Activated T-helper 2 cell treated with anti-CD3 and anti-CD28 coated beads, Interferon-gamma antibody, Interleukin-2, Interleukin-4, amounts not matched to agents 10 μg/mL and 5 μg/mL and 100 μg/mL, durations not matched to agents 14 hours and 24 hours and 36 hours (primary cell): Measurements from ENCODE around the gene TTLL3. TPM values are rescaled to one million over a fixed set of nuclear protein-coding genes. Genes with fewer than 3 reads are reported as not detected.

Source experiments
- DNase-seq: peaks from one replicate; pipeline ENCODE4 v3.0.0; 2021; ENCODE audit warnings: low spot score
- H3K27ac Mint-ChIP-seq: one replicate; pipeline ENCODE4 v1.8.0; 2021; ENCODE audit warnings: mixed read lengths
- H3K27me3 Mint-ChIP-seq: one replicate; pipeline ENCODE4 v1.8.0; 2021; ENCODE audit warnings: low read depth, mixed read lengths
- H3K36me3 Mint-ChIP-seq: one replicate; pipeline ENCODE4 v1.8.0; 2021; ENCODE audit warnings: low read depth, mixed read lengths
- H3K4me1 Mint-ChIP-seq: one replicate; pipeline ENCODE4 v1.8.0; 2021; ENCODE audit warnings: low read depth, mixed read lengths
- H3K4me3 Mint-ChIP-seq: one replicate; pipeline ENCODE4 v1.8.0; 2021; ENCODE audit warnings: low read depth, mild to moderate bottlenecking, moderate library complexity, mixed read lengths
- H3K9me3 Mint-ChIP-seq: one replicate; pipeline ENCODE4 v1.8.0; 2021; ENCODE audit warnings: mixed read lengths
- intact Hi-C: fragments of 100-400 bp; cut with micrococcal nuclease; formaldehyde crosslinking; loops from one replicate; pipeline ENCODE4 v1.15.1; 2023
- total RNA-seq: library from RNA; stranded (reverse); gene quantifications from 2 replicates; pipeline ENCODE4 v1.2.3, GENCODE V29; 2022

Gene TTLL3
- total RNA-seq, 1 donor from 2014 or later: 56.5 TPM

GRCh38 chr3:9785602-9786001 lies 24.5 kb upstream of the TTLL3 start:
- H3K27me3 Mint-ChIP-seq: no peaks in the 10 kb centered on the region
- intact Hi-C loops: no loop called here
- H3K9me3 Mint-ChIP-seq: no peaks in the 10 kb centered on the region
- DNase-seq: no peak
- H3K4me1 Mint-ChIP-seq: peaks cover 54% of the 10 kb centered on the region
- peak overlapping the region; percentile 62 for H3K27ac Mint-ChIP-seq
- H3K36me3 Mint-ChIP-seq: peaks cover 79% of the 10 kb centered on the region
- no peak overlapping the region for H3K4me3 Mint-ChIP-seq

- no peak overlapping the region for H3K4me3 Mint-ChIP-seq
- H3K9me3 Mint-ChIP-seq: no peaks in the 10 kb centered on the region
- no peaks in the 10 kb centered on the region for H3K27me3 Mint-ChIP-seq
- H3K36me3 Mint-ChIP-seq: peaks cover 80% of the 10 kb centered on the region
- DNase-seq: no peak
- intact Hi-C loops: no loop called here
- peak overlapping the region; percentile 56 for H3K27ac Mint-ChIP-seq
- peaks cover 56% of the 10 kb centered on the region for H3K4me1 Mint-ChIP-seq
Measured at GRCh38 chr3:9786209-9786739, 23.8 kb upstream of the TTLL3 start.

- peak overlapping the region; percentile 94 for H3K27ac Mint-ChIP-seq
- no peaks in the 10 kb centered on the region for H3K9me3 Mint-ChIP-seq
- H3K4me1 Mint-ChIP-seq: peaks cover 58% of the 10 kb centered on the region
- intact Hi-C loops: loop anchor here (1.0 kb wide), 1 partner anchor 9 kb away; no protein-coding TSS in a partner anchor
- H3K27me3 Mint-ChIP-seq: no peaks in the 10 kb centered on the region
- peaks cover 79% of the 10 kb centered on the region for H3K36me3 Mint-ChIP-seq
- H3K4me3 Mint-ChIP-seq: peak overlapping the region; percentile 60
- DNase-seq: no peak
Measured at GRCh38 chr3:9786825-9787669, 23.0 kb upstream of the TTLL3 start.

GRCh38 chr3:9787714-9788113 lies 22.3 kb upstream of the TTLL3 start:
- DNase-seq: peak; percentile 34
- Mint-ChIP-seq H3K4me3 (peak overlapping the region; percentile 60), H3K4me1 (peaks cover 53% of the 10 kb centered on the region)

GRCh38 chr3:9791127-9791526 lies 18.9 kb upstream of the TTLL3 start:
- intact Hi-C loops: loop anchor here (5.0 to 10.0 kb wide), 2 partner anchors 141 to 454 kb away; partner anchors contain the start of genes CRELD1 and TATDN2
- Mint-ChIP-seq H3K4me3 (peak overlapping the region; percentile 99), H3K9me3 (no peaks in the 10 kb centered on the region), H3K36me3 (peaks cover 71% of the 10 kb centered on the region), H3K27ac (peak overlapping the region; percentile 98), H3K27me3 (no peaks in the 10 kb centered on the region), H3K4me1 (peaks cover 61% of the 10 kb centered on the region)
- DNase-seq: no peak

More at GRCh38 chr3:9787714-9788113, 22.3 kb upstream of the TTLL3 start:
- Mint-ChIP-seq H3K9me3 (no peaks in the 10 kb centered on the region), H3K36me3 (peaks cover 73% of the 10 kb centered on the region), H3K27me3 (no peaks in the 10 kb centered on the region), H3K27ac (peak overlapping the region; percentile 94)
- intact Hi-C loops: loop anchor here (1.0 kb wide), 1 partner anchor 9 kb away; no protein-coding TSS in a partner anchor

- no peaks in the 10 kb centered on the region for H3K9me3 Mint-ChIP-seq
- no peak for DNase-seq
- peak overlapping the region; percentile 99 for H3K4me3 Mint-ChIP-seq
- H3K27me3 Mint-ChIP-seq: no peaks in the 10 kb centered on the region
- H3K27ac Mint-ChIP-seq: peak overlapping the region; percentile 98
- H3K4me1 Mint-ChIP-seq: peaks cover 56% of the 10 kb centered on the region
- intact Hi-C loops: loop anchor here (1.0 to 10.0 kb wide), 9 partner anchors 14 to 453 kb away; partner anchors contain the start of genes BRPF1, CAMK1, CRELD1 and MTMR14
- peaks cover 70% of the 10 kb centered on the region for H3K36me3 Mint-ChIP-seq
Measured at GRCh38 chr3:9791790-9792404, 18.2 kb upstream of the TTLL3 start.

GRCh38 chr3:9792405-9793160 lies 17.5 kb upstream of the TTLL3 start, which contains the start of the genes ARPC4 and TADA3:
ARPC4 (plus strand) TSS chr3:9793082; CDS start chr3:9793122, 40 bp downstream.
TADA3 (minus strand) TSS chr3:9792473; CDS start chr3:9791466, 1,007 bp downstream.
- intact Hi-C loops: loop anchor here (1.0 to 10.0 kb wide), 9 partner anchors 14 to 452 kb away; partner anchors contain the start of genes BRPF1, CAMK1, CRELD1 and MTMR14
- DNase-seq: peak; percentile 90
- Mint-ChIP-seq H3K4me3 (peak within 1 kb of the TSS; percentile 99), H3K4me1 (peaks cover 55% of the 10 kb centered on the region), H3K36me3 (peaks cover 70% of the 10 kb centered on the region), H3K27me3 (no peaks in the 10 kb centered on the region), H3K27ac (peak within 1 kb of the TSS; percentile 98), H3K9me3 (no peaks in the 10 kb centered on the region)

- no peaks in the 10 kb centered on the region for H3K9me3 Mint-ChIP-seq
- peaks cover 53% of the 10 kb centered on the region for H3K4me1 Mint-ChIP-seq
- intact Hi-C loops: loop anchor here (2.0 to 10.0 kb wide), 5 partner anchors 50 to 452 kb away; partner anchors contain the start of genes CRELD1, MTMR14, SETD5 and TATDN2
- H3K36me3 Mint-ChIP-seq: peaks cover 73% of the 10 kb centered on the region
- H3K27me3 Mint-ChIP-seq: no peaks in the 10 kb centered on the region
- DNase-seq: peak; percentile 17
- H3K4me3 Mint-ChIP-seq: peak overlapping the region; percentile 99
- H3K27ac Mint-ChIP-seq: peak overlapping the region; percentile 98
Measured at GRCh38 chr3:9793161-9793781, 16.8 kb upstream of the TTLL3 start.

- no peaks in the 10 kb centered on the region for H3K9me3 Mint-ChIP-seq
- H3K27me3 Mint-ChIP-seq: no peaks in the 10 kb centered on the region
- peaks cover 74% of the 10 kb centered on the region for H3K36me3 Mint-ChIP-seq
- H3K4me1 Mint-ChIP-seq: peaks cover 49% of the 10 kb centered on the region
- no peak for DNase-seq
- intact Hi-C loops: loop anchor here (5.0 to 10.0 kb wide), 2 partner anchors 138 to 450 kb away; partner anchors contain the start of genes CRELD1 and TATDN2
- H3K27ac Mint-ChIP-seq: peak overlapping the region; percentile 50
- H3K4me3 Mint-ChIP-seq: peak overlapping the region; percentile 99
Measured at GRCh38 chr3:9794400-9794799, 15.7 kb upstream of the TTLL3 start.

- Mint-ChIP-seq H3K9me3 (no peaks in the 10 kb centered on the region), H3K4me3 (peak overlapping the region; percentile 73), H3K27ac (peak overlapping the region; percentile 54), H3K36me3 (peaks cover 74% of the 10 kb centered on the region), H3K4me1 (peaks cover 42% of the 10 kb centered on the region), H3K27me3 (no peaks in the 10 kb centered on the region)
- intact Hi-C loops: loop anchor here (10.0 kb wide), 1 partner anchor 450 kb away; the partner anchor contains the start of gene TATDN2
- no peak for DNase-seq
Measured at GRCh38 chr3:9795207-9795606, 14.9 kb upstream of the TTLL3 start.

- Mint-ChIP-seq H3K36me3 (peaks cover 72% of the 10 kb centered on the region), H3K4me3 (no peak overlapping the region), H3K9me3 (no peaks in the 10 kb centered on the region), H3K4me1 (peaks cover 25% of the 10 kb centered on the region), H3K27ac (peak overlapping the region; percentile 17), H3K27me3 (no peaks in the 10 kb centered on the region)
- intact Hi-C loops: loop anchor here (10.0 kb wide), 1 partner anchor 447 kb away; the partner anchor contains the start of gene TATDN2
- DNase-seq: no peak
Measured at GRCh38 chr3:9797196-9797945, 12.7 kb upstream of the TTLL3 start.
